Stimulated activated CD4-positive, alpha-beta T cell treated with anti-CD3 and anti-CD28 coated beads, Interleukin-4, amount 100 ng/mL, for 24 hours (primary cell): ENCODE measurements around the gene PGGHG.

Experiments used
- DNase-seq: peaks from one replicate; pipeline ENCODE4 v3.0.0-alpha.2; 2020

PGGHG gene

GRCh38 chr11:285894-286220 is 3.1 kb upstream of the PGGHG start:
- DNase-seq = no peak

GRCh38 chr11:286977-287820 is 1.7 kb upstream of the PGGHG start:
- peak; percentile 52 for DNase-seq

DNA sequence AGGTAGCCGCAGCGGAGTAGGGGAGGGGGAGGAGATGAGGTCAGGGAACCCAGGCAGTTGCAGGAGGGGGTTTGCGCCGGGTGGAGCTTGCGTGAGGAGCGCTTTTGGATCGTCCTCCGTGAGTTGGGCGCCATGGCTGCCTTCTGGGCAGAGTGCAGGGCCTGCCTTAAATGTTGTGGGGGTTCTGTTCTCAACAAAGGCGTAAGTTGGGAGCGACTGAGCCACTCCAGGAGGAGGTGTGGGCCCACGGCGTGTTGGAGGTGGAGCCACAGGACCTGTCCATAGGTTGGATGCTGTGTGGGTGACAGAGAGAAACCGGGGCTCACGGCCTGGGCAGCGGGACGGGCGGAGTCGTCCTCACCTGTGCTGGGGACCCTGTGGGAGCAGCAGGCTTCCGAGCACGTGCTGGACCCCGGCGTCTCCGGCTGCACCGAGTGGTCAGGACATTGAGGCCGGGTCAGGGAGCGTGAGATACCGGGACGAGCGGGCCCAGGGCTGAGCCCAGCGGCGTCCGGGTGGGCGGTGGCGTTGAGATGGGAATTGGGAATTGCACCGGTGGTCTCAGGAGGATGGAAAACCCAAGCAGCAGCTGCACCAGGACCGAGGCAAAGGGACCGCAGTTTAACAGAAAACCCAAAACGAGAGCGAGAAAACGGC is 977 bp upstream of the PGGHG start:
- DNase-seq = peak; percentile 54

DNA sequence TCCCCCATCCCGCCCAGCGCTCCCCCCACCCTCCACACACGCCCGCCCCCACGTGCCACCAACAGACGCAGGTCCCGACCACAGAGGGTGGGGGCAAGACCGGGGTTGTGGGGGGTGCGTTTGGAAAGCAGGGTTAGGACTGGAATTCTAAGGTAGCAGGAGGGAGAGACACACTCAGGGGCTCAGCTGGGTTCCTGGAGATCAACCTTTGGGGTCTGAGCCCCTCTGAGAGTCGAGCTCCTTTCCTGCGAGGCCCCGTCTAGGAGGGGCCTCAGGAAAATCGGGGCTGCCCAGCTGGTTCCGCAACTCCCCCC is 429 bp downstream of the PGGHG start:
- no peak for DNase-seq

DNA sequence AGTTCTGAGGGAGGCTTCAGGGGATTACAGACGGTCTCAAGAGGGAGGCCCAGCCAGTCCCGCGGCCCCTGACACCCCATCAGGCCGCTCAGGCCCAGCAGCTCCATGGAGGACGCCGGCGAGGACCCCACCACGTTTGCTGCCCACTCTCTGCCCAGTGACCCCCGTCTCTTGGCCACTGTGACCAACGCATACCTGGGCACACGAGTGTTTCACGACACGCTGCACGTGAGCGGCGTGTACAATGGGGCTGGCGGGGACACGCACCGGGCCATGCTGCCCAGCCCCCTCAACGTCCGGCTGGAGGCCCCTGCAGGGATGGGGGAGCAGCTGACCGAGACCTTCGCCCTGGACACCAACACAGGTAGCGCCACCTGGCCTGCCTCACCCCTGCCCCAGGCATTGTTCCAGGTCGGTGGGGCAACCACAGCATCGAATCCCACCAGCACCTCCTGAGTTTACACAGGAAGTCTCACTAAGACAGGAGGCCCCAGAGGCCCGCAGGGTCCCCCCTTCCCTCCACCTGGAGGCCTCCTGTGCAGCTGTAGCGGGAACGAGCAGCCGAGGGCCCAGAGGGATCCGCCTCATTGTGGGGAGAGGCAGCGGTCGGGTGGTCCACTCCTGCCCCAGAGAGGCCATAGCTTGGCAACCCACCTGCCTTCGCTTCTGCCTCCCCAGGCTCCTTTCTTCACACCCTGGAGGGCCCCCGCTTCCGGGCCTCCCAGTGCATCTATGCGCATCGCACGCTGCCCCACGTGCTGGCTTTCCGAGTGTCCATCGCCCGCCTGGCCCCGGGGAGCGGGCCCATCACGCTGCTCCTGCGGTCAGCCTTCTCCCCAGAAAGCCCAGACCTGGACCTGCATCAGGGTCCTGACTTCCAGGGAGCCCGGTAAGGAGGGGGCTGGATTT is 1.0 kb downstream of the PGGHG start:
- DNase-seq = no peak

- DNase-seq = no peak
Measured at GRCh38 chr11:290621-291231, 1.8 kb downstream of the PGGHG start.

DNA sequence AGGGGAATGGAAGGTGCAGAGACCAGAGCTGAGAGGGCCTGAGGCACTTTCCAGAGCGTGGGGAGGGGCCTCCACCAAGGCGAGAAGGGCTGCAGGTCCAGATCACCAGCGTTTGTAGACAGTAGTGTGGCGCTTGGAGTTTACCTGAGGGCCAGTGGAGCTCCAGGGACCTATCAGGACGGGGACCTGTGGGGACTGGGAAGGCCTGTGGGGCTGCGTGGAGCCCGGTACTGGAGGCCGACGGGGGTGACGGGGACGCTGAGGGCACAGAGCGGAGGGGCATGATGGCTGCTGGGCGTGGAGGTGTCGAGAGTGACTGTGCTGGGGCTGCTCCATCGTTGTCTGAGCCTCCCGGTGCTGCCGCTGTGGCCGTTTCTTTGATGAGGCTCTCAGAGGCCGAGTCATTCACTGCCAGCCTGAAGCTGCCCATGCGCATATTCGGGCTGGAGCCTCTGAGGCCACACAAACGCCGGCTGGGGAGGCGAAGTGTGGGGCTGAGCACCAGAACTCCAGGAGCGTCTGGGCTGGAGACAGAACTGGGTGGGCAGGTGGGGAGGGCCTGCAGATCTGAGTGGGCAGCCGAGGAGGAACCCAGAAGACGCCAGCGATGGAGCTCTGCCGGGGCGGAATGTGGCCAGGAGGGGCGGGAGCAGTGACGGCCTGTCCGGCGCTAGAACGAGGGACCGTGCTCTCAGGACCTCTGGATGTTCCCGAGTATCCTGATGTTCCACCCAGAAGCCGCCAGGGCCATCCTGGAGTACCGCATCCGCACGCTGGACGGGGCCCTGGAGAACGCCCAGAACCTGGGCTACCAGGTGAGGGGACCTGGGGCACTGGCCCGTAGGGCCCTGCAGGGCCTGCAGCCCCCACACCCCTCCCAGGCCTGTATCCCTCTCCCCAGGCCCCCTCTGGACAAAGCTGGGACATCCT is 2.6 kb downstream of the PGGHG start:
- no peak for DNase-seq

GRCh38 chr11:292211-293121 is 3.5 kb downstream of the PGGHG start:
- DNase-seq = no peak

DNA sequence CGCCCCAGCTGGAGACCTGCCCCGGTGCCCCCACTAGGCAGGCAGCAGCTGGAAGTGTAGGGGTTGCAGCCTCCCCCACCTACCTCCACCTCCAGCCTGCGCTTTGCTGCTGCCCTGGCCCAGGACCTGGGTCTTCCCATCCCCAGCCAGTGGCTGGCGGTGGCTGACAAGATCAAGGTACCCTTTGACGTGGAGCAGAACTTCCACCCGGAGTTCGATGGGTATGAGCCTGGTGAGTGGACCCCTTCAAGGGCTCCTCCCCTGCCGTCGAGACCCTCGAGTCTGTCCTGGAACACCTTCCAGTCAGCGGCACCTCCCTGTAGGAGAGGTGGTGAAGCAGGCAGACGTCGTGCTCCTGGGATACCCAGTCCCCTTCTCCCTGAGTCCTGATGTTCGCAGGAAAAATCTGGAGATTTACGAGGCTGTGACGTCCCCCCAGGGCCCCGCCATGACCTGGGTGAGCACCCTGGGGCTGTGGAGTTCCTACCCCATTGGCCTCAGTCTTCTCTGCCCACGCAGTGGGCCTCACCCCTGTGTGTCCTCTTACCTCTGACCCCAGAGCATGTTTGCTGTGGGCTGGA is 4.4 kb downstream of the PGGHG start:
- no peak for DNase-seq

GRCh38 chr11:293852-294661 is 5.1 kb downstream of the PGGHG start:
- no peak for DNase-seq

DNA sequence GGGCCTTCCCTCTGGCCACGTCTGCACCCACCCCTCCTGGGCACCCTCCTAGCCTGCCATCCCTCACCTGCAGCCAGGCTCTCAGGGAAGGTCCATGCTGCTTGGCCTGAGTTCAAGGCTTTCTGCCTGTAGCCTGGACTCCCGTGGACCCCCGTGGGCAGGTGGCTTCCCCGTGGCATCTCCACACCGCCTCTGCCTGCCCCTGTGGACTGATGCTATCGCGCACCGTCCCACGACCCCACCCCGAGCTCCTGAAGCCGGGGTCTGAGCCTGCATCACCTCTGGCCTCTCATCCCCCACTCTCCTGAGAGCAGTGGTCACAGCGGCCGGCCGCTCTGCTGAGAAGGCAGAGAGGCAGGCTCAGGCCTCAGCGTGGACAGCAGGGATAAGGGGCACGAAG is 5.9 kb downstream of the PGGHG start:
- no peak for DNase-seq

GRCh38 chr11:295351-296170 is 6.6 kb downstream of the PGGHG start:
- DNase-seq = no peak

DNA sequence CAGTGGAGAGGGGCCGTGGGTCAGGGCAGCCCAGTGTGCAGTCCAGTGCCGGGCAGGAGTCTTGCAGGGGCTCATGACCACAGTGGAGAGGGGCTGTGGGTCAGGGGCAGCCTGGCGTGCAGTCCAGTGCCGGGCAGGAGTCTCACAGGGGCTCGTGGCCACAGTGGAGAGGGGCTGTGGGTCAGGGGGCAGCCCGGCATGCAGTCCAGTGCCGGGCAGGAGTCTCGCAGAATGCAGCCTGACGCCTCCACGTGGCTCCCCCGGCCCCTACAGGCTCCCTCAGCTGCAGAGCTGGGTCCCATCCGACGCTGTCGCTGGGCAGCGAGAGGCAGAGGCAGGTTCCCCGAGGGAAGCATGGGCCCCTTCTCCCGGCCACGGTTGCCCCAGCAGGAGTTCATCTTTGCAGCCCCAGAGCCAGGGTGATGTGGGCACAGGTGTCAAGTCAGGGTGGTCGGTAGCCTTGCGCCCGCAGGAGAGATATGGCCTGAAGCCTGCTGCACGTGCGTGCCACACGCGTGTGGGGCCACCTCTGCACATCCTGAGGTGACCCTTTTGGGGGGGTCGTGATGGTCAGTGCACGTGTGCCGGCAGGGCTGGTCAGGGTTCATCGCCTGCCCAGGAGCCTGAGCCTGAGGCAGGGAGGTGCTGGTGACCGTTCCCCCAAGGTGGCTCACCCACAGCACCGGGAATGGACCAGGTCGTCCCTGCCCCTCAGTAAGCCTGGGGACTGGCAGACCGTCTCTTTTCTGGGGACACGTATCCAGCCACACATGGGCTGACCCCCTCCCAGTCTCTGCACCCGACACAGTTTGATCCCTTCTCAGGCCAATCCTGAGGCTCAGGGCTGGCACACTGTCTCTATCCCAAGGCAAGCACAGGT is 7.5 kb downstream of the PGGHG start:
- no peak for DNase-seq

DNA sequence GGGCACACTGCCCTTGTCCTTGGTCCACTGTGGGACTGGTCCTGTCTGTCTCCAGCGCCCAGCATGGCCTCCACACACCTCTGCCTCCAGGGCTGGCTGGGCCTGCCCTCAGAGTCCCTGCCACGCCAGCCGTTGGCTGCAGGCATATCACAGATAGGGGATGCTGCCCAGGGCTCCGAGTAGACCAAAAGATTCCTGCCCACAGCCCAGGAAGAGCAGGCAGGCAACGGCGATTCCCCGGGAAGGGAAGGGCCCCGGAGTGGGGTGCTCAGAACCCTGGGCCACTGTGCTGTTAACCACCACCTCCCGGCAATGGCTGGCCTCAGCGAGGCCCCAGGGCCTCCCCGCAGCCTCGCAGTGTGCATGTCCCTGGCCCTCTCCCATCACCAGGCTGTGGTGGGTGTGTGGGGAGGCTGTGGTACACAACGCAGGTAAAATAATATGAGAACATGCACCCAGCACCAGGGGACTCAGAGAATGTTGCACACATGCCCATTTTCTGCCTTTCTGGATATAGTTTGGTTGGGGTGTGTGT is 8.2 kb downstream of the PGGHG start:
- DNase-seq = no peak

DNA sequence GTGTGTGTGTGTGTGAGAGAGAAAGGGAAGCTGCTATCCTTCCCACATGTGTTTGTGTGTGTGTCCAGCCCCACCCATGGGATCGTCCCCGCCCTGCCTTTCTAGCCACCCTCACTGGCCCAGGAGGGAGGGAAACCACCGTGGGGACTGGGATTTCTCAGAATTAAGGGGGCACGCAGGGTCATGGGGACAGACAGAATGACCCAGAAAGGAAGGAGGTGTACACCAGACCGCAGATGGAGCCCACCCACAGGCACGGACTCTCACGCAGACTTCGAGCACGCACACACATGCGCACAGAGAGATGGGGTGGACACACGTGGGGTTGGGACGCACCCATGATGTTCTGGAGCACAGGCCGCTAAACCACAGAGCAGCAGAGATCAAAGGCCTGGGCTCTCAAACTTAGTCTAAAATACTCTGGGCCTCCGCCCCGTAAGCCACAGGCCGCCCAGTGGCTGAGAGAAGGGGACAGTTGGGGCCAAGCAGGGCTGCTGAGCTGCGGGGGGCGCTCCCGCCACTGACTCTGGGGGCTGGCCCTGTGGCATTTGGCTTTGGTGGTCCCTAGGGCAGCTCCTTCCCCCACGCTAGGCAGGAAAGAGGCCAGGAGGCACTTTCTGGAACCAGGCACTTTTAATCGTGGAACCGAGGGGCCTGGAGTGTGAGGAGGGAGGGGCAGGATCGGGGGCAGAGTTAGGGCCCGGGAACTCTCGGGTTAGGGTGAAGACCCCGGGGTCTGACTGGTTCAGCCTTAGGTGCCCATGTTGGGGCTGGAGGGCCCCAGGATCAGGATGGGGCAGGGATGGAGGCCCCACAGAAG is 8.9 kb downstream of the PGGHG start:
- DNase-seq = no peak

GRCh38 chr11:298406-299065 is 9.6 kb downstream of the PGGHG start:
- no peak for DNase-seq
